H1 (cell line): ENCODE measurements around the gene KRTAP4-9.

Experiments used
- CEBPB ChIP-seq: IDR thresholded peaks from 2 replicates; pipeline ENCODE4 v1.6.1; 2012; ENCODE audit warnings: low read depth, low read length
- HDAC6 ChIP-seq: IDR thresholded peaks from one replicate; pipeline ENCODE4 v1.7.1; 2012; ENCODE audit warnings: low read depth, mild to moderate bottlenecking, inconsistent platforms, low read length, moderate library complexity
- POLR2A ChIP-seq, 2 experiments: IDR thresholded peaks; 1 replicate in 1 of 2; 2 replicates in 1 of 2; pipeline ENCODE4 v1.6.1; 2011; ENCODE audit warnings: low read depth in 2 of 2, low read length in 2 of 2, mild to moderate bottlenecking in 2 of 2; ENCODE audit errors: control extremely low read depth in 1 of 2
- RAD21 ChIP-seq, 2 experiments: IDR thresholded peaks in 1 of 2; conservative IDR thresholded peaks in 1 of 2; 2 replicates each; pipeline ENCODE4 v1.6.1; 2011; ENCODE audit warnings: low read depth in 2 of 2, low read length in 2 of 2, improper control_type of control experiment in 1 of 2, inconsistent platforms in 1 of 2, mild to moderate bottlenecking in 1 of 2, moderate library complexity in 1 of 2
- RNF2 ChIP-seq: fragments of 200-900, 300-1000 bp; sonication (generic); IDR thresholded peaks from 2 replicates; pipeline ENCODE4 v1.7.1; 2016; ENCODE audit warnings: borderline replicate concordance, low read depth, mild to moderate bottlenecking, antibody characterized with exemption, low read length; ENCODE audit not compliant: poor library complexity, severe bottlenecking; ENCODE audit errors: missing control alignments
- SAP30 ChIP-seq: fragments of 300-600 bp; sonication (generic); IDR thresholded peaks from 2 replicates; pipeline ENCODE4 v1.7.1; 2012; ENCODE audit warnings: low read length, moderate library complexity, mild to moderate bottlenecking, inconsistent platforms; ENCODE audit not compliant: insufficient read depth, insufficient replicate concordance
- SIN3A ChIP-seq, 2 experiments: IDR thresholded peaks in 1 of 2; conservative IDR thresholded peaks in 1 of 2; 2 replicates each; pipeline ENCODE4 v1.6.1; 2011 to 2012; ENCODE audit warnings: low read length in 2 of 2, improper control_type of control experiment in 1 of 2, low read depth in 1 of 2, mild to moderate bottlenecking in 1 of 2
- SP1 ChIP-seq: IDR thresholded peaks from 2 replicates; pipeline ENCODE4 v1.6.1; 2011; ENCODE audit warnings: low read depth, low read length
- TF ChIP-seq, protein P1 (sequence below), 3 experiments: IDR thresholded peaks; 1 replicate in 2 of 3; 2 replicates in 1 of 3; pipeline versions ENCODE4 v1.5.1 to v1.6.1; 2011; ENCODE audit warnings: low read length in 3 of 3, mild to moderate bottlenecking in 3 of 3, inconsistent platforms in 2 of 3, low read depth in 1 of 3, moderate library complexity in 1 of 3; ENCODE audit not compliant: insufficient read depth in 1 of 3; ENCODE audit errors: control extremely low read depth in 1 of 3

DNA sequence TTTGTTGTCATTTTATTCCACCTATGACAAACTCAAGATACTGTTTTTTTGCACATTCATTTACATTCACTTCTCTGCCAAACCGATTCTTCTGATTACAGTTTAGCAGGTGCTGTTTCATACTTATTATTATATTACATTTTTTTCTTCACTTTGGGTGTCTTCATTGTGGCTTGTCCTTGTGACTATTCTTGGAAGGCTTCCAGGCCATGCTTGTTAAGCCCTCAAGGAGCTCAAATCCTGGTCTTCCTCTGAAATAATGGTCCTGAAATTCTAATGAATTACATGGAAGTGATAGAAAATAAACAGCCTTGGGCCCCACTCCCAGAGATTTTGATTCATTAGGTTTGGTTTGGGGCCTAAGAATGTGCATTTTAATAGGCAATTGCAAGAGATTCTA is 40.9 kb upstream of the KRTAP4-9 start:
- TF ChIP-seq POLR2A (IDR thresholded peaks at IDR 0.05; ENCODE audit: control extremely low read depth in 1 of 2, low read depth in 2 of 2, low read length in 2 of 2) (no peak), SP1 (no peak), CEBPB (no peak), SAP30 (no peak), HDAC6 (no peak), RNF2 (no peak), SIN3A (conservative IDR thresholded peaks at IDR 0.05 in 1 of 2, IDR thresholded peaks at IDR 0.05 in 1 of 2; ENCODE audit: low read depth in 1 of 2, low read length in 2 of 2) (no peak), RAD21 (IDR thresholded peaks at IDR 0.05 in 1 of 2, conservative IDR thresholded peaks at IDR 0.05 in 1 of 2; ENCODE audit: low read depth in 2 of 2, low read length in 2 of 2) (no peak)
- TF ChIP-seq, protein P1, sequence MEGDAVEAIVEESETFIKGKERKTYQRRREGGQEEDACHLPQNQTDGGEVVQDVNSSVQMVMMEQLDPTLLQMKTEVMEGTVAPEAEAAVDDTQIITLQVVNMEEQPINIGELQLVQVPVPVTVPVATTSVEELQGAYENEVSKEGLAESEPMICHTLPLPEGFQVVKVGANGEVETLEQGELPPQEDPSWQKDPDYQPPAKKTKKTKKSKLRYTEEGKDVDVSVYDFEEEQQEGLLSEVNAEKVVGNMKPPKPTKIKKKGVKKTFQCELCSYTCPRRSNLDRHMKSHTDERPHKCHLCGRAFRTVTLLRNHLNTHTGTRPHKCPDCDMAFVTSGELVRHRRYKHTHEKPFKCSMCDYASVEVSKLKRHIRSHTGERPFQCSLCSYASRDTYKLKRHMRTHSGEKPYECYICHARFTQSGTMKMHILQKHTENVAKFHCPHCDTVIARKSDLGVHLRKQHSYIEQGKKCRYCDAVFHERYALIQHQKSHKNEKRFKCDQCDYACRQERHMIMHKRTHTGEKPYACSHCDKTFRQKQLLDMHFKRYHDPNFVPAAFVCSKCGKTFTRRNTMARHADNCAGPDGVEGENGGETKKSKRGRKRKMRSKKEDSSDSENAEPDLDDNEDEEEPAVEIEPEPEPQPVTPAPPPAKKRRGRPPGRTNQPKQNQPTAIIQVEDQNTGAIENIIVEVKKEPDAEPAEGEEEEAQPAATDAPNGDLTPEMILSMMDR (IDR thresholded peaks at IDR 0.05; ENCODE audit: control extremely low read depth in 1 of 3, insufficient read depth in 1 of 3, low read depth in 1 of 3, low read length in 3 of 3) = no peak
